DLD1 (cell line): Measurements from ENCODE around the gene ZNF738.

Source experiments
- in situ Hi-C: cut with HindIII; loops from 2 replicates; pipeline ENCODE4 v1.10.0; 2017; ENCODE audit warnings: low sequenced_read_pairs

The ZNF738 gene

GRCh38 chr19:21422244-21422643 is 63.4 kb downstream of the ZNF738 start:
- in situ Hi-C loops: no loop called here

DNA sequence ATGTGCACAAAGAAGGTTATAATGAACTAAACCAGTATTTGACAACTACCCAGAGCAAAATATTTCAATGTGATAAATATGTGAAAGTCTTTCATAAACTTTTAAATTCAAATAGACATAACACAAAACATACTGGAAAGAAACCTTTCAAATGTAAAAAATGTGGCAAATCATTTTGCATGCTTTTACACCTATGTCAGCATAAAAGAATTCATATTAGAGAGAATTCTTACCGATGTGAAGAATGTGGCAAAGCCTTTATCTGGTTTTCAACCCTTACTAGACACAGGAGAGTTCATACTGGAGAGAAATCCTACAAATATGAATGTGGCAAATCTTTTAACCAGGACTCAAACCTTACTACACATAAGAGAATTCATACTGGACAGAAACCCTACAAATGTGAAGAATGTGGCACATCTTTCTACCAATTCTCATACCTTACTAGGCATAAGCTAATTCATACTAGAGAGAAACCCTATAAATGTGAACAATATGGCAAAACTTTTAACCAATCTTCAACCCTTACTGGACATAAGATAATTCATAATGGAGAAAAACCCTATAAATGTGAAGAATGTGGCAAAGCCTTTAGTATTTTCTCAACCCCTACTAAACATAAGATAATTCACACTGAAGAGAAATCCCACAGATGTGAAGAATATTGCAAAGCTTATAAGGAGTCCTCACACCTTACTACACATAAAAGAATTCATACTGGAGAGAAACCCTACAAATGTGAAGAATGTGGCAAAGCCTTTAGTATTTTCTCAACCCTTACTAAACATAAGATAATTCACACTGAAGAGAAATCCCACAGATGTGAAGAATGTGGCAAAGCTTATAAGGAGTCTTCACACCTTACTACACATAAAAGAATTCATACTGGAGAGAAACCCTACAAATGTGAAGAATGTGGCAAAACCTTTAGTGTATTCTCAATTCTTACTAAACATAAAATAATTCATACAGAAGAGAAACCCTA is 64.5 kb downstream of the ZNF738 start:
- in situ Hi-C loops: no loop called here
